Measurements from ENCODE around the gene COMMD7.
"Not testable (repeated sequence)": the region's sequence is repeated elsewhere in the genome, so short reads cannot be mapped to it uniquely, and the experiment has no call there.

COMMD7 gene

DNA sequence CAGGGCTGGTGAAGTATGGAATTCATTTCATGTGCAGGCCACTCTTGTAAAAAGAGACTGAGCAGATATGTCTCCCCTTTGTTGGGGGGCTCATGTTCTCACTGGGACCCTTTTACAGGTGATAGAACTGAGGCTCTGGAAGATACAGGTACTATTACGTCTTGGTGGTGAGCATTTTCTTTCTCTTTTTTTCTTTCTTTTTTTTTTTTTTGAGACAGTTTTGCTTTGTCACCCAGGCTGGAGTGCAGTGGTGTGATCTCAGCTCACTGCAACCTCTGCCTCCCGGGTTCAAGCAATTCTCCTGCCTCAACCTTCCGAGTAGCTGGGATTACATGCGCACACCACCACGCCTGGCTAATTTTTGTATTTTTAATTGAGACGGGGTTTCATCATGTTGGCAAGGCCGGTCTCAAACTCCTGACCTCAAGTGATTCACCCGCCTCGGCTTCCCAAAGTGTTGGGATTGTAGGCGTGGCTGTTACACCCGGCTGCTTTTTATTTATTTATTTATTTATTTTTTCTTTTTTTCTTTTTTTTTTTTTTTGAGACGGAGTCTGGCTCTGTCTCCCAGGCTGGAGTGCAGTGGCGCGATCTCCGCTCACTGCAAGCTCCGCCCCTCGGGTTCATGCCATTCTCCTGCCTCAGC is 22.1 kb upstream of the COMMD7 start:
- not testable (repeated sequence) for DNase-seq (ENCODE audit: low spot score)

DNA sequence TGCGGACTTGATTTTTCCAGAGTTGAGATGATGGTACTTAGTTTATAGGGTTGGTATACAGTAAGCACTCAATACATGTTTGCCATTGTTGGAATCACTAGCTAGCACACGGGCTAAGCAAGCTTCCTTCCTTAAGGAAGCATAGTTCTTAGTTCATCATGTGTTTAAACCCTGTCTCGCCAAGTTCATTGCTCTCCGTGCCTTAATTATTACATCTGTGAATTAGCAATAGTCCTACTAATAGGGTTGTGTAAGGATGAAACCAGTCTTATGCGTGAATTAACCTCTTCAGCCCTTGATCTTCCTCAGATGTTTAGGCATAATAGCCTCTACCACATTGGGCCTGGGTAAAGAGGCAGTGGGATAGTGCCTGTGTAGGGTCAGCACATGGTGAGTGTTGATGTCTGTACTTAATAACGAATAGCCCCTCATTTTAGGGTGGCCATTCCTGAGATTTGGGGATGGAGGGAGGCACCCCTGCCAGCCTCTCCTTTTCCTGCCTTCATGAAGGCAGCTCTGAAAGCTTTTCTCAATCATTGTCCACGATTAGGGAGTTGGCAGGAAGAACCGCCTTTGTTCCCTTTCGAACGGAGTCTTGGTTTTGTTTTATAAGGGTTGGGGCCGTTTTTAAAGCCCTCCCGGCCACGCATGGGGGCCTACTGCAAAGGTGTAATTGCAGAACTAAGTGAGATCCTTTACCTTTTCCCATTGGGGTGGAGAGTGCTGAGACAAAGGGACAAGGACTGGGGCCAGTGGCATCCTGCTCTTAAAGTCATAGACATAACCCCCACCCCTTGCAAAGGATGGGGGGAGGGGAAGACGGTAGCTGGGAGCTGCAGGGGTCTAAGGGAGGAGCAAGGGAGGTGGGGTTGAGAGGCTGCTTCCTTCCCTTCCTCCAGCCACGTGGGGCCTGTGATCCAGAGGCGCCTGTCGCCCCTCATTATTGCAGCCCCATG is 21.0 kb upstream of the COMMD7 start:
- peak; percentile 27 for DNase-seq (ENCODE audit: low spot score)

DNA sequence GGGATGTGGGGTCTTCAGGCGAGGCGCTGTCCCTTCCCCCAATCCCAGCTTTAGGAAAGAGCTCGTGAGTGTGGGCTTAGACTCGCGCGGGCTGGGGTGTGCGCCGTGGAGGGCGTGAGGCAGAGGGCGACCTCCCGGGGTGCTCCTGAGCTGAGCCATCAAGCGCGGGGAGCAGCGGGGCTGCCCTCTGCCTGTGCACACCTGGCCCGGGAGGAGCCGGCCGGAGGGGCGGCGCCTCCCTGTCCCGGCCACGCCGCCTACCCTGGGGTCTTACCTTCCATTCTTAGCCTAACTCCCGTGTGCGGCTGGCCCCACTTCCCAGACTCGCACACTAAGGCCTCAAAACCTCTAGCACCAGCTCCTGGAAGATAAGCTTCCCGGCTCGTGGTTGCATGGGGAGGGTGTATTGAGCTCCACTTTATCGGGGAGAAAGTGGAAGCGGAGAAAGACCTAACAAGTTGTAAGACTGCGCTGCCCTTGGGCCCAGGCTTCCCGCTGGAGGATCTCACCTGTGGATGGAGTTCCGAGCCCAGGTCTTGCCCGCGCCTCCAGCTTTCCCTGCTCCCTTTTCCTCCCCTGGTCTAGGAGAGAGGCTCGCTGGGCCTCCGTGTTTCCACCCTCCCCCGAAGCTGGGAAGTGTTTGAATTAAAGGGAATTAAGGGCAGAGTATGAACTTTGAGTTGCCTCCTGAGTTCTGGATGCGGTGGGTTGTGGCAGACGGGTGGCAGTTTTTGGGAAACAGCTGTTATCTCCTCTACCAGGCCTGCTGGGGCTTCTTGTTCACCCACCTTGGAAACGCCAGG is 20.1 kb upstream of the COMMD7 start:
- DNase-seq (ENCODE audit: low spot score), result peak; percentile 57

DNA sequence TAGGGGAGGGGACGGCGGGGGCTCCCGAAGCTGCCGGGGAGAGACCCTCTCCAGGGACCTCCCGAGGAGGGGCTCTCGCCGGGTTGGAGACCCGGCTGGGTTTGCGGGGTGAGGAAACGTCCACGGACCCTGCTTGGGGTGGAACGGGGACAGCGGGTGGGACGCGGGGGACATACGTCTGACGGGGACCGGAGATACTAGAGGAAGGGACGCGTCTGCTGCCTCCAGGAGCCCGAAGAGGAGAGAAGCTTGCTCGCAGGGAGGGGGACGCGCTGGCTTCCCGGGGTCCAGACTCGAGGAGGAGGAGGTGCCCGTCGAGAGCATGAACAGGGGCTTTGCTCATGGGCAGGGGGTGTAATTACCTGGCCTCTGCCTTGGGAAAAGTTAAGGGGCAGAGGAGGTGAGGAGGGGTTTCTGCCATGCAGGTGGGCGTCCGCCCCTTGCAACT is 19.5 kb upstream of the COMMD7 start:
- no peak for DNase-seq (ENCODE audit: low spot score)

DNA sequence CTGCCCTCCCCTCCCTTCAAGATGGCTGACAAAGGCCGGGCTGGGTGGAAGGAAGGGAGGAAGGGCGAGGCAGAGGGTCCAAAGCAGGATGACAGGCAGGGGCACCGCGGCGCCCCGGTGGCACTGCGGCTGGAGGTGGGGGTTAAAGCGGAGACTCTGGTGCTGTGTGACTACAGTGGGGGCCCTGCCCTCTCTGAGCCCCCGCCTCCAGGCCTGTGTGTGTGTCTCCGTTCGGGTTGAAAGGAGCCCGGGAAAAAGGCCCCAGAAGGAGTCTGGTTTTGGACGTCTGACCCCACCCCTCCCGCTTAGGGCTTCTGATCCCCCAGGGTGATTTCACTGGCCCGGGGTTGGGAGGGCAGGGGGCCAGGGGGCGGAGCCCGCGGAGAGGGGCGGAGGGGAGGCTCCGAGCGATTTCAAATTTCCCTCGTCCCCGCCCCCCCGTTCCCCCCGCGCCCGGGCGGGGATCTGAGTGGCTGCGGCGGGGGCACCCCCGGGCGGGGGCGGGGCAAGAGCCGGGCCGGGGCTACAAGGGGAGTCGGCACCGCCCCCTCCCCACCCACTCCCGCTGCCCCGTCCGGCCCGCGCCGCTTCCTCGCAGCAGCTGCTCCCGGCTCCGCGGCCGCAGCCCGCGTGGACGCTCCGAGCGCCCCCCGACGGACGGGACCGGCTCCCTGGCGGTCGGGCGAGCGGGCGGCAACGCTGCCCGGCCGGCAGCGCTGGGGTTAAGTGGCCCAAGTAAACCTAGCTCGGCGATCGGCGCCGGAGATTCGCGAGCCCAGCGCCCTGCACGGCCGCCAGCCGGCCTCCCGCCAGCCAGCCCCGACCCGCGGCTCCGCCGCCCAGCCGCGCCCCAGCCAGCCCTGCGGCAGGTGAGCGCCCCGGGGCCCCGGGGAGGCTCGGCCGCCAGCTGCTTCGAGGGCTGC is 18.8 kb upstream of the COMMD7 start, which contains the start of gene DNMT3B:
DNMT3B (plus strand) TSS at position 555 of the 923 bp plus-strand sequence. CDS start 17,939 bp downstream, outside the sequence.
- DNase-seq (ENCODE audit: low spot score), result peak; percentile 95

DNA sequence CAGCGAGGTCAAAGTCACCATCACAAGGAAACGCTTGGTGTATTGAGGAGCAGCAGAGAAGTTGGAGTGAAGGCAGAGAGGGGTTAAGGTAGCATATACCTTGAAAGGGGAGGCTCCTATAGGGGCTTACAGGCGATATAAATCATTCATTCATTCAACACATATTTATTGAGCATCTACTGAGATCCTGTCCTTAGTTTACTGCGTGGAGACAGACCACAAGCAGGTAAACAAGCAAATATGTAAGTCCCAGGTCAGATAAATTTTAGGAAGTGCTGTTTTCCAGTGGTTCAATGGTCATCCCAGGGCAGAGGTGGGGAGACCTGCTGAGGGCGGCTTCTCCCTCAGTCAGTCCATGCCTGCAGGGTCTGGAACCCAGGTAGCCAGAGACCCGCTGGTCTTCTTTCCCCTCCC is 18.2 kb upstream of the COMMD7 start:
- DNase-seq (ENCODE audit: low spot score), result no peak

DNA sequence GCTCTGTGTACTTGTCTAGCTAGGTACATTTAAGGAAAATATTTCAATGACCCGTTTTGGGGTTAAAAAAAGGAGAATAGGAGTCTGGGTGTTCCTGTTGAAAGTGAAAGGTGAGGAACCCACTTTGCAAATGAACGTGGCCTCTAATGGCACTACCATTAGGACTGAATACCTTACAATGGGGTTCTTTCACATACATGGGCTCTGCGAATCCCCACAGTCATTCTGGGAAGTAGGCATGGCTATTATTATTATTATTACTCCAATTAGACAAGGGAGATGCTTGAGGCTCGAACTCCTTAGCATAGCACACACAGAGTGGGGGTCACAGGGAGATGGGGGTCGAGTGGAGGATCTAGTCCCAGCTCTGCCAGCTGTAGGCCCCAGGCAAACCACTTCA is 12.9 kb upstream of the COMMD7 start:
- DNase-seq (ENCODE audit: low spot score), result no peak

DNA sequence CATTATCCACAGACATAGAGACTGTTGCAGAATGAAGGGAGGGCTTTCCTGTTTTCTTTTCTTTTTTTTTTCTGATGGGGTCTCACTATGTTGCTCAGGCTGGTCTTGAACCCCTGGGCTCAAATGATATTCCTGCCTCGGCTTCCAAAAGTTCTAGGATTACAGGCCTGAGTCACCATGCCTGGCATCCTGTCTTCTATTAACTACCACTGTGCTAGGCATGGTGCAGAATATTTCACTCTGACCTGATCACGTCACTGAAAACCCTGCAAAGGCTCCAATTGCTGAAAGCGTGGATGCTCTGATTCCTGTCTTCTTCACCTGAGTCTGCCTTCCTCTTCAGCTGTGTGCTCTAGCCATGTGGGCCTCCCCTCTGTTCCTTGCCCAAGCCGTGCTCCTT is 10.5 kb upstream of the COMMD7 start:
- no peak for DNase-seq (ENCODE audit: low spot score)

DNA sequence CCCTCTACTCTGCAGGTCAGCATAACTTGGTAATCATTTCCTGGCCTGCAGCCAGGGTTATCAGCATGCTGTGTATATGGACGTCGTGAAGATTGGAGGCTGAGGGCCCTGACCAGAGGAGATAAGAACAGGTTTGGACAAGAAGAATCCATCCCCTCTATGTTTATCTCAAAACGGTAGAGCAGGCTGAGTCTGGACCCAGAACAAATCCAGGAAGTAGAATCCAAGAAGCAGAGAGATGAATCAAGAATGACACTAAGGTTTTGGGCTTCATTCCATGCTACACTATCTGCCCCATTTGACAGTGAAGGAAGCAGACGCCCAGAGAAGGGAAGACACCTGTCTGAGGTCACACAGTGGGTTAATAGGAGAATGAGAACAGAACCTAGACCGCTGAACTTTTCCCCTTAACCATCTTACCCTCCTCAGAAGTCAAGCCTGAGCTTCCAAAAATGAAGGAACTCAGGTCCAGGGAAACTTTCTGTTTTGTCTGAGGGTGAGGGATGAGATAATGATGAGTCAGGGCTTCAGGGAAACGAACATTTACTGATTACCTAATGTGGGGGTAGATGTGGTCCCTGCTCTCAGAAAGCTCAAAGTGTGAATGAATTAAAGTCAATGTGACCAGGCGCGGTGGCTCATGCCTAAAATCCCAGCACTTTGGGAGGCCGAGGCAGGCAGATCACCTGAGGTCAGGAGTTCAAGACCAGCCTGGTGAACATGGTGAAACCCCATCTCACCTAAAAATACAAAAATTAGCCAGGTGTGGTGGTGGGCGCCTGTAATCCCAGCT is 9.4 kb upstream of the COMMD7 start:
- no peak for DNase-seq (ENCODE audit: low spot score)

DNA sequence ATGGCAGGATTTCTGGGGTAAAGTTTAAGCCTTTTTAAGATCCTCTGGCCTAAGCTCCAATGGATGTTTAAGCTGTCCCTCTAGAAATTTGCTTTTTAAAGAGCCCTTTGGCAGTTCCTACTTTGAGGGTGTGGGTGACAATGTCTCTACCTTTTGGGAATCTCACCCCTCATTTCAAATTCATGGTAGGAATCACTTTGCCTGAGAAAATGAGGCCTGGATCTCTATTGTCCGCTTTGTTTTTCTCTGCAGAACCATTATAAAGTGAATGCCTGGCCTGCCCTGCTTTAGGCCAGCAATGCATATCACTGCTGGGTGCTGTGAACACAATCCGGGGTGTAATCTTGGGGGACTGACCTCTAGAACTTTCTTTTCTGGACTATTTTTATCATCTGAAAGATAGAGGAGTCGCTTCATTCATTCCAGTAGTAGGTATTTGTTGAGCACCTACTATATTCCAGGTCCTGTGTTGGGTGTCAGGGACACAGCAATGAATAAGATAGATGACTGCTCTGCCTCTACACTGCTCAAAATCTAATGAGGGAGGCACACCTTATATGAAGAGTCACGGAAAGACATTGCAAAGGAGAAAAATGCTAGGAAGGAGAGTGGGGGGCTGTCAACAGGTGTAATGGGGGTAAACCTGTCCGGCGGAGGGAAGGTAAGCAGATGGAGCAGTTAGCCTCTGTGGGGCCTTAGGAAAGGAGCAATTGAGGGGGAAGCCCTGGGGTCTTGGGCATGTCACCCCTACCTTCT is 8.6 kb upstream of the COMMD7 start:
- no peak for DNase-seq (ENCODE audit: low spot score)

DNA sequence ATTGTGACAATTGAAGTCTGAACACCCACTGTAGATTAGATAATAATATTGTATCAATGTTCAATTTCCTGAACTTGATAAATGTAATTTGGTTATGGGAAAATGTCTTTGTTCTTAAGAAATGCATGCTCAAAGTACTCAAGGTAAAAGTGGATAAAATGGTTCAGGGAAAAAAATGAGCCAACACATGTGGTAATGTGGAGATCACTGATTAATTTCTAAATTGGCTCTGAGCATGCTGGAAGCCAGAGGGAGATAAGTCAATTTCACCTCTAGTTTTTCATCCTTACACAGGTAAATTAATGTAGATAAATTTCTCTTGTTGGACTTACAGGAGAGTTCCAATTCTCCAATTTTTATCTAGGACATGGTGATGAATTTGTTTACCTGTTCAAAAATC is 8.0 kb upstream of the COMMD7 start:
- DNase-seq (ENCODE audit: low spot score), result no peak

DNA sequence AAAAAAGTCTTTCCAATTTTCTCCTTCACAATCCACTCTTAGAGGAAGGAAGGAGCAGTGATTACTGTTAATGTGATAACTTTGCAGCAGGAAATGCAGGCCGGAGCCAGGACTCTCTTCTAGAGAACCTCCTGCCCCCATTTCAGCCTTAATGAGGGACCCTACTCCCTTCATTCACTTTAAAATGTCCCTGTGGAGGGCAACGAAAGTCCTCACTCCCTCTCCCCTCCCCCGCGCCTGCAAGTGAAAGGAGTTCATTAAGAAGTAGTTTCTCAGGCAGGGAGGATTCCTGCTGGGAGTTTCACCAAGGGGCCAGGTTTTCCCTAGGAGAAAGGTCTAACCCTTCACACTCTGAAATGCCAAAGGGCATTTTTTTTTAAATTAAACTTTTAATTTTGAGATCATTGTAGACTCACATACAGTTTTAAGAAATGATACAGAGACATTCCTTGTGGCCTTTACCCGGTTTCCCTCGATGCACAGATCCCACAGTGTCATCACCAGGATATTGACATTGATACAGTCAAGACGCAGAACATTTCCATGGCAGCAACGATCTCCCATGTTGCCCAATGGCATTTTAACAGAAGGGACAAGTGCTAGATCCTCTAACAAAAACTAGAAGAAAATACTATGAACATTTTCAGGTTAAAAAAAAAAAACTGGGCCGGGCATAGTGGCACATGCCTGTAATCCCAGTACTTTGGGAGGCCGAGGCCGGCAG is 6.8 kb upstream of the COMMD7 start:
- no peak for DNase-seq (ENCODE audit: low spot score)

DNA sequence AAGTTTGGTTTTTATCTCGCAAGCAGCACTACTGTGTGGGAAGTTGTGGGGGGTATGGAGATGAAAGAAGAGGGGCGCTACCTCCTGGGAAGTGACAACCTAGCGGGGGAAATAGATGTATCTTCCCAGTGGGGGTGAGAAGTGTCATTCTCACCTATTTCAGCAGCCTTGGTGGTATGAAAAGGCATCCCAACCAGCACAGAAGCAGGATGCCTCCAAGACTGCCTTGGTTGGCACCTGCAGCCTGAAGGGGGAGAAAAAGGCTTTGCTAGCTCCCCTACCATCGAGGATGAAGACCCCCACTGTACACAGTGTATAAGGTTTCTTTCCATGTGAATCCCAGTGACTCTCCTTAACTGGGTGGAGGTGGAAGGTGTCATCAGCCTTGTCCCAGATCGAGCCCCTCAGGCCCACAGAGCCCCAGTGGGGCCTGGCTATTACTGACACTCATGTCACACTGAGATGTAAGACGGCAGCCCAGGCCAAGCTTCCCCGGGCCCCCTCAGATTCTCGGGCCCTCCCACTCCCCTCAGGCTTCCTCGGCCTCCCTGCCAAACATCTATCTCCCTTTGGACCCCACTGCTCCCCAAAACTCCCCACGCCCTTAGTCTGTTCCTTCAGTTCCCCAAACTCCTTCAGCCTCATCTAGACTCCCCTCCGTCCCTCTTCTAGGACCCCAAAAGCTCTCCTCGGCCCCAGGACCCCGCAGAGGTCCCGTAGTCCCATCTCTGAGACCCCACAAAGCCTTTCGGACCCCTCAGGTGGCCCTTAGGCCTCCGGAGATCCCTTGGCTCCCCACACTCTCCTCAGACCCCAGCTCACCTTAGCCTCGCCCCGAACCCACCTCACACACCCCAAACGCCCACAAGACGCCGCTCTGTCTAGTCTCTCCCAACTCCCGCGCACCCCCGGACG is 688 bp downstream of the COMMD7 start:
- DNase-seq (ENCODE audit: low spot score), result no peak

DNA sequence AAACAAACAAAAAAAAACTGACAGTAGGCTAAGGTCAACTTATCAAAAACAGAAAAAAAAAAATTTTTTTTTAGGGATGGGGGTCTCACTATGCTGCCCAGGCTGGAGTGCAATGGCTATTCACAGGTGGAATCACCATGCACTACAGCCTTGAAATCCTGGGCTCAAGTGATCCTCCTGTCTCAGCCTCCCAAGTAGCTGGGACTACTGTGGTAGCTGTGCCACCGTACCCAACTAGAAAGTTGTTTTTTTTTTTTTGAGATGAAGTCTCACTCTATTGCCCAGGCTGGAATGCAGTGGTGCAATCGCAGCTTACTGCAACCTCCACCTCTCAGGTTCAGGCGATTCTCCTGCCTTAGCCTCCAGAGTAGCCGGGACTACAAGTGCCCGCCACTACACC is 2.1 kb downstream of the COMMD7 start:
- no peak for DNase-seq (ENCODE audit: low spot score)

DNA sequence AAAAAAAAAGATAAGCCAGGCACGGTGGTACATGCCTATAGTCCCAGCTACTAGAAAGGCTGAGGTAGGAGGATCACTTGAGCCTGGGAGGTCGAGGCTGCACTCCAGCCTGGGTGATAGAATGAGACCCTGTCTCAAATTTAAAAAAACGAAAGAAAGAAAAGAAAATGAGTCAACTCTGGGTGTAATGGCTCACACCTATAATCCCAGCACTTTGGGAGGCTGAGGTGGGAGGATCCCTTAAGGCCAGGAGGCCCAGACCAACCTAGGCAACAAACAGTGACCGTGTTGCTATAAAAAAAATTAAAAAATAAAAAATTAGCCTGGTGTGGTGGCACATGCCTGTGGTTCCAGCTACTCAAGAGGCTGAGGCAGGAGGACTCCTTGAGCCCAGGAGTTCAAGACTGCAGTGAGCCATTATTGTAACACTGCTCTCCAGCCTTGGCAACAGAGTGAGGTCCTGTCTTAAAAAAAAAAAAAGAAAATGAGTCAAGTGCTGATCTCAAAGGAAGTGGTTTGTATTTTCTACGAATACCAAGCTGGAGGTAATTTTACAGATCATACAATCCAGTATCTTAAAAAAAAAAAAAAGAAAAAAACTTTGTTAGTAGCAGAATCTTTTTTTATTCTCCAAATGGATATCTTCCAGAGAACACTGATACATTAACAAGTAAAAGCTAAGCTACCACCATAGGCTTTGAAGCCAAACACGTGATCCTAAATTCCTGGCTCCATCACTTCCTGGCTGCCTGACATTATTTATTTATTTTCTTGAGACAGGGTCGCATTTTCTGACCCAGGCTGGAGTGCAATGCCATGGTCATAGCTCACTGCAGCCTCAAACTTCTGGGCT is 5.7 kb downstream of the COMMD7 start:
- no peak for DNase-seq (ENCODE audit: low spot score)

DNA sequence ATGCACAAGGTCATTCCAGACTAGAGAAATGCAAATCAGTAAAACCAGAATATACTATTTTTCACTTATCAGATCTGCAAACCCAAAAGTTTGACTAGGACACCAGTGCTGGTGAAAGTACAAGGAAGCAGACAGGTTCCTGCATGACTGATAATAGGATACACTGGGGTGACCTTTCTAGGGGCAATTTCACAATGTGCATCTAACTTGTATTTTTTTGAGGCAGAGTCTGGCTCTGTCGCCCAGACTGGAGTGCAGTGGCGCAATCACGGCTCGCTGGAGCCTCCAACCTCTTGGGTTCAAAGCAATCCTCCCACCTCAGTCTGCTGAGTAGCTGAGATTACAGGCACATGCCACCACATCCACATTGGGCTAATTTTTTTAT is 11.4 kb downstream of the COMMD7 start:
- DNase-seq (ENCODE audit: low spot score), result no peak

DNA sequence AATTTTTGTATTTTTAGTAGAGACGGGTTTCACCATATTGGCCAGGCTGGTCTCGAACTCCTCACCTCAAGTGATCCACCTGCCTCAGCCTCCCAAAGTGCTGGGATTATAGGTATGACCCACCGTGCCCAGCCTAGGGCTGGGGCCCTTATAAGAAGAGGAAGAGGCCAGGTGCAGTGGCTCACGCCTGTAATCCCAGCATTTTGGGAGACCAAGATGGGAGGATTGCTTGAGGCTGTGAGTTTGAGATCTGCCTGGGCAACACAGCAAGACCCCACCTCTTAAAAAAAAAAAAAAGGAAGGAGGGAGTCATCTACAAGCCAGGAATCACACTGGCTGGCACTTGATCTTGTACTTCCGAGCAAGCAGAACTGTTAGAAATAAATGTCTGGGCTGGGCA is 13.9 kb downstream of the COMMD7 start:
- DNase-seq (ENCODE audit: low spot score), result not testable (repeated sequence)

Measured in D341Med (cell line).